ENCODE data around the gene TULP1. TPM values are rescaled to one million over a fixed set of nuclear protein-coding genes. Genes with fewer than 3 reads are reported as not detected.
A peak's percentile ranks its signal among the peaks of the same experiment; 100 is the strongest.

TULP1 gene
- total and polyA plus RNA-seq, 2 of the 13 experiments (the other 11 are each of a cell fraction or from before 2014, with no cell fraction given) = not detected

- TF ChIP-seq, protein P1, sequence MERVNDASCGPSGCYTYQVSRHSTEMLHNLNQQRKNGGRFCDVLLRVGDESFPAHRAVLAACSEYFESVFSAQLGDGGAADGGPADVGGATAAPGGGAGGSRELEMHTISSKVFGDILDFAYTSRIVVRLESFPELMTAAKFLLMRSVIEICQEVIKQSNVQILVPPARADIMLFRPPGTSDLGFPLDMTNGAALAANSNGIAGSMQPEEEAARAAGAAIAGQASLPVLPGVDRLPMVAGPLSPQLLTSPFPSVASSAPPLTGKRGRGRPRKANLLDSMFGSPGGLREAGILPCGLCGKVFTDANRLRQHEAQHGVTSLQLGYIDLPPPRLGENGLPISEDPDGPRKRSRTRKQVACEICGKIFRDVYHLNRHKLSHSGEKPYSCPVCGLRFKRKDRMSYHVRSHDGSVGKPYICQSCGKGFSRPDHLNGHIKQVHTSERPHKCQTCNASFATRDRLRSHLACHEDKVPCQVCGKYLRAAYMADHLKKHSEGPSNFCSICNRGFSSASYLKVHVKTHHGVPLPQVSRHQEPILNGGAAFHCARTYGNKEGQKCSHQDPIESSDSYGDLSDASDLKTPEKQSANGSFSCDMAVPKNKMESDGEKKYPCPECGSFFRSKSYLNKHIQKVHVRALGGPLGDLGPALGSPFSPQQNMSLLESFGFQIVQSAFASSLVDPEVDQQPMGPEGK (CRISPR knock-in tag; IDR thresholded peaks at IDR 0.05) = peak; percentile 85
- TF ChIP-seq ZNF530 (CRISPR knock-in tag; IDR thresholded peaks at IDR 0.05; ENCODE audit: low read depth) (peak; percentile 79; the same call in 1 of the 2 replicates), TRIM24 (CRISPR knock-in tag; IDR thresholded peaks at IDR 0.05) (0 out of 2 replicates have a peak, but pooled peaks have one; percentile 18), NONO (IDR thresholded peaks at IDR 0.05) (no peak), NONO (CRISPR knock-in tag; conservative IDR thresholded peaks at IDR 0.05) (no peak; the same call in 1 of the 2 replicates), MEF2D (CRISPR knock-in tag; IDR thresholded peaks at IDR 0.05) (peak; percentile 24; the same call in 1 of the 2 replicates), ZFP41 (CRISPR knock-in tag; IDR thresholded peaks at IDR 0.05; ENCODE audit: borderline replicate concordance) (peak; percentile 90; the same call in 1 of the 2 replicates), ZNF430 (CRISPR knock-in tag; IDR thresholded peaks at IDR 0.05) (peak; percentile 99), EED (CRISPR knock-in tag; IDR thresholded peaks at IDR 0.05) (peak; percentile 40; the same call in 1 of the 2 replicates), ARNT2 (CRISPR knock-in tag; IDR thresholded peaks at IDR 0.05; ENCODE audit: low read depth) (peak; percentile 70; the same call in 1 of the 2 replicates), MTF2 (CRISPR knock-in tag; IDR thresholded peaks at IDR 0.05; ENCODE audit: borderline replicate concordance) (no peak; the same call in 1 of the 2 replicates), CBX5 (CRISPR knock-in tag; IDR thresholded peaks at IDR 0.05; ENCODE audit: borderline replicate concordance) (no peak), ZBTB3 (CRISPR knock-in tag; IDR thresholded peaks at IDR 0.05; ENCODE audit: borderline replicate concordance, low read depth) (no peak), YY1 (IDR thresholded peaks at IDR 0.05; ENCODE audit: insufficient read depth, insufficient replicate concordance, low read depth, low read length) (no peak), ZNF17 (CRISPR knock-in tag; IDR thresholded peaks at IDR 0.05) (peak; percentile 55; the same call in 1 of the 2 replicates), ZNF629 (CRISPR knock-in tag; conservative IDR thresholded peaks at IDR 0.05) (no peak), TBX3 (IDR thresholded peaks at IDR 0.05; ENCODE audit: borderline replicate concordance) (no peak)
- TF ChIP-seq, protein P2, sequence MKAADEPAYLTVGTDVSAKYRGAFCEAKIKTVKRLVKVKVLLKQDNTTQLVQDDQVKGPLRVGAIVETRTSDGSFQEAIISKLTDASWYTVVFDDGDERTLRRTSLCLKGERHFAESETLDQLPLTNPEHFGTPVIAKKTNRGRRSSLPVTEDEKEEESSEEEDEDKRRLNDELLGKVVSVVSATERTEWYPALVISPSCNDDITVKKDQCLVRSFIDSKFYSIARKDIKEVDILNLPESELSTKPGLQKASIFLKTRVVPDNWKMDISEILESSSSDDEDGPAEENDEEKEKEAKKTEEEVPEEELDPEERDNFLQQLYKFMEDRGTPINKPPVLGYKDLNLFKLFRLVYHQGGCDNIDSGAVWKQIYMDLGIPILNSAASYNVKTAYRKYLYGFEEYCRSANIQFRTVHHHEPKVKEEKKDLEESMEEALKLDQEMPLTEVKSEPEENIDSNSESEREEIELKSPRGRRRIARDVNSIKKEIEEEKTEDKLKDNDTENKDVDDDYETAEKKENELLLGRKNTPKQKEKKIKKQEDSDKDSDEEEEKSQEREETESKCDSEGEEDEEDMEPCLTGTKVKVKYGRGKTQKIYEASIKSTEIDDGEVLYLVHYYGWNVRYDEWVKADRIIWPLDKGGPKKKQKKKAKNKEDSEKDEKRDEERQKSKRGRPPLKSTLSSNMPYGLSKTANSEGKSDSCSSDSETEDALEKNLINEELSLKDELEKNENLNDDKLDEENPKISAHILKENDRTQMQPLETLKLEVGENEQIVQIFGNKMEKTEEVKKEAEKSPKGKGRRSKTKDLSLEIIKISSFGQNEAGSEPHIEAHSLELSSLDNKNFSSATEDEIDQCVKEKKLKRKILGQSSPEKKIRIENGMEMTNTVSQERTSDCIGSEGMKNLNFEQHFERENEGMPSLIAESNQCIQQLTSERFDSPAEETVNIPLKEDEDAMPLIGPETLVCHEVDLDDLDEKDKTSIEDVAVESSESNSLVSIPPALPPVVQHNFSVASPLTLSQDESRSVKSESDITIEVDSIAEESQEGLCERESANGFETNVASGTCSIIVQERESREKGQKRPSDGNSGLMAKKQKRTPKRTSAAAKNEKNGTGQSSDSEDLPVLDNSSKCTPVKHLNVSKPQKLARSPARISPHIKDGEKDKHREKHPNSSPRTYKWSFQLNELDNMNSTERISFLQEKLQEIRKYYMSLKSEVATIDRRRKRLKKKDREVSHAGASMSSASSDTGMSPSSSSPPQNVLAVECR (CRISPR knock-in tag; IDR thresholded peaks at IDR 0.05; ENCODE audit: borderline replicate concordance) = peak; percentile 71
- TF ChIP-seq, protein P3, sequence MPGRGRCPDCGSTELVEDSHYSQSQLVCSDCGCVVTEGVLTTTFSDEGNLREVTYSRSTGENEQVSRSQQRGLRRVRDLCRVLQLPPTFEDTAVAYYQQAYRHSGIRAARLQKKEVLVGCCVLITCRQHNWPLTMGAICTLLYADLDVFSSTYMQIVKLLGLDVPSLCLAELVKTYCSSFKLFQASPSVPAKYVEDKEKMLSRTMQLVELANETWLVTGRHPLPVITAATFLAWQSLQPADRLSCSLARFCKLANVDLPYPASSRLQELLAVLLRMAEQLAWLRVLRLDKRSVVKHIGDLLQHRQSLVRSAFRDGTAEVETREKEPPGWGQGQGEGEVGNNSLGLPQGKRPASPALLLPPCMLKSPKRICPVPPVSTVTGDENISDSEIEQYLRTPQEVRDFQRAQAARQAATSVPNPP (CRISPR knock-in tag; IDR thresholded peaks at IDR 0.05) = peak; percentile 77; the same call in 1 of the 2 replicates
- TF ChIP-seq, protein P4, sequence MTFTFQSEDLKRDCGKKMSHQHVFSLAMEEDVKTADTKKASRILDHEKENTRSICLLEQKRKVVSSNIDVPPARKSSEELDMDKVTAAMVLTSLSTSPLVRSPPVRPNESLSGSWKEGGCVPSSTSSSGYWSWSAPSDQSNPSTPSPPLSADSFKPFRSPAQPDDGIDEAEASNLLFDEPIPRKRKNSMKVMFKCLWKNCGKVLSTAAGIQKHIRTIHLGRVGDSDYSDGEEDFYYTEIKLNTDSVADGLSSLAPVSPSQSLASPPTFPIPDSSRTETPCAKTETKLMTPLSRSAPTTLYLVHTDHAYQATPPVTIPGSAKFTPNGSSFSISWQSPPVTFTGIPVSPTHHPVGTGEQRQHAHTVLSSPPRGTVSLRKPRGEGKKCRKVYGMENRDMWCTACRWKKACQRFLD (CRISPR knock-in tag; IDR thresholded peaks at IDR 0.05; ENCODE audit: borderline replicate concordance) = peak; percentile 88
Observed at GRCh38 chr6:35497571-35498421, 14.9 kb downstream of the TULP1 start (continued).
